AG04449 (cell line): Measurements from ENCODE around the gene CRYZ.

ENCODE experiments used
- CTCF ChIA-PET: fragments of 350-600 bp; formaldehyde crosslinking; extraction: SDS; loops from one replicate; lab custom pipeline; 2021; ENCODE audit warnings: antibody characterized with exemption; lab: Yijun Ruan, JAX
- POLR2A ChIA-PET: fragments of 400-600, 350-600 bp; formaldehyde crosslinking; extraction: SDS; loops from one replicate; lab custom pipeline; 2020; ENCODE audit warnings: antibody characterized with exemption, inconsistent platforms; lab: Yijun Ruan, JAX
- DNase-seq: peaks from one replicate; pipeline ENCODE4 v3.0.0-alpha.2; 2010; ENCODE audit warnings: low read depth, low spot score
- H3K4me3 ChIP-seq: 2 replicates; pipeline ENCODE4 v1.5.1; 2011; ENCODE audit warnings: low read depth, mild to moderate bottlenecking, control low read depth, low read length
- TF ChIP-seq, protein P1 (sequence below): IDR thresholded peaks from one replicate; pipeline ENCODE4 v1.5.1; 2011; ENCODE audit warnings: mild to moderate bottlenecking, moderate library complexity, low read length, control low read depth, inconsistent platforms; ENCODE audit not compliant: insufficient read depth; ENCODE audit errors: missing control alignments

Gene CRYZ

DNA sequence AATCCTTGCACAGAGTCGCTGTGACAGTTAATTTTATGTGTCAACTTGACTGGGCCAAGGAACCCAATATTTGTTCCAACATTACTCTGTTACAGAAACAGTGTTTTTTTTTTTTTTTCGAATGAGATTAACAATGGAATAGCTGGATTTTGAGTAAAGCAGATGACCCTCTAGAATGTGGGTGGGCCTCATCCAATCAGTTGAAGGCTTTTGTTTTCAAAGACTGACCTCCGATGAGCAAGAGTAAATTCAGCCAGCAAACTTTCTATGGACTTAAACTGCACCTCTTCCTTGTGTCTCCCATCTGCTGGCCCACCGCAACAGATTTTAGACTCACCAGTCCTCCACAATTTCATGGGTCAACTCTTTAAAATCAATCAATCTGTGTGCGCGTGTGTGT, 17.0 kb downstream of the CRYZ start:
- TF ChIP-seq, protein P1, sequence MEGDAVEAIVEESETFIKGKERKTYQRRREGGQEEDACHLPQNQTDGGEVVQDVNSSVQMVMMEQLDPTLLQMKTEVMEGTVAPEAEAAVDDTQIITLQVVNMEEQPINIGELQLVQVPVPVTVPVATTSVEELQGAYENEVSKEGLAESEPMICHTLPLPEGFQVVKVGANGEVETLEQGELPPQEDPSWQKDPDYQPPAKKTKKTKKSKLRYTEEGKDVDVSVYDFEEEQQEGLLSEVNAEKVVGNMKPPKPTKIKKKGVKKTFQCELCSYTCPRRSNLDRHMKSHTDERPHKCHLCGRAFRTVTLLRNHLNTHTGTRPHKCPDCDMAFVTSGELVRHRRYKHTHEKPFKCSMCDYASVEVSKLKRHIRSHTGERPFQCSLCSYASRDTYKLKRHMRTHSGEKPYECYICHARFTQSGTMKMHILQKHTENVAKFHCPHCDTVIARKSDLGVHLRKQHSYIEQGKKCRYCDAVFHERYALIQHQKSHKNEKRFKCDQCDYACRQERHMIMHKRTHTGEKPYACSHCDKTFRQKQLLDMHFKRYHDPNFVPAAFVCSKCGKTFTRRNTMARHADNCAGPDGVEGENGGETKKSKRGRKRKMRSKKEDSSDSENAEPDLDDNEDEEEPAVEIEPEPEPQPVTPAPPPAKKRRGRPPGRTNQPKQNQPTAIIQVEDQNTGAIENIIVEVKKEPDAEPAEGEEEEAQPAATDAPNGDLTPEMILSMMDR: no peak
- H3K4me3 ChIP-seq: no peak overlapping the region
- ChIA-PET CTCF (interaction anchor here (1.1 kb wide), 1 partner anchor 18 kb away, joined by 4 read pairs; no protein-coding TSS in a partner anchor), POLR2A (no interaction called here)
- DNase-seq: no peak

GRCh38 chr1:74715236-74715502, 17.7 kb downstream of the CRYZ start:
- ChIA-PET CTCF (interaction anchor here (1.1 kb wide), 1 partner anchor 19 kb away, joined by 4 read pairs; no protein-coding TSS in a partner anchor), POLR2A (interaction anchor here (1.5 kb wide), 1 partner anchor 11 kb away, joined by 3 read pairs; no protein-coding TSS in a partner anchor)
- TF ChIP-seq, protein P1: no peak
- H3K4me3 ChIP-seq: no peak overlapping the region
- no peak for DNase-seq

DNA sequence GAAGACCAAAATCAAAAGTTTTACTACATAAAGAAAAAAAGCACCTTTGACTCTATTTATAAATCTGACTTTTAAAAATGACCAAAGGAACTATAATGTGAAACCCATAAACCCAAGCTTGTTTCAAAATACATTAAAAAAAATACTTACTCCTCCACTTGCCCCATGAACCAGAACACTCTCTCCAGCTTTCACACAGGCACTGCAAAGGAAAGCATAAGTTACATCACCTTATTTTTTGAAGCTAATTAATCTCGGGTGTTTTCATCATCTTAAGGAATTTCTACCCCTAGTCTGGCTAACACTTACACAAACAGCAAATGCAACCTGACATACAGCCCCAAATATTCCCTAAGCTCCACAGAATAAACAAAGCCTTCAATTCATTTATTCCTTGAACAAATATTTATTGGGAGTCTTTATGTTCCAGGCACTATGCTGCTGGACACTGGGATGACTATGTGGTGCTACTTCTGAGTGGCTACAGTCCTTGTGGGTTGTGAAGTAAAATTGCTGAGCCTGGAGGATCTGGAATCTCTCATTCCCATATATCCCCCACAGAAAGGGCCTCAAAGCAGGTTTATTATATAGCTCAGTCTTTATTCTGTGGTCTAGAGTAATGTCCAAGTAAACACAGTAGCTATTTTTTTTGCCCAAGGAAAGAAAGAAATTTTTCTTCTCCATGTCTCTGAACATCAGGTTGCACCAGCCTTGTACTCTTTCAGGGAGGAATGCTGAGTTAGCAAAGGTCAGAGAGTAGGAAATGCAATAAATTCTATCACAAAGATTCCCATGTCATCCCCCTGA, 18.2 kb downstream of the CRYZ start:
- ChIA-PET POLR2A (interaction anchor here (1.5 kb wide), 1 partner anchor 11 kb away, joined by 3 read pairs; no protein-coding TSS in a partner anchor), CTCF (interaction anchor here (1.1 kb wide), 1 partner anchor 19 kb away, joined by 4 read pairs; no protein-coding TSS in a partner anchor)
- no peak overlapping the region for H3K4me3 ChIP-seq
- no peak for DNase-seq
- TF ChIP-seq, protein P1: no peak

DNA sequence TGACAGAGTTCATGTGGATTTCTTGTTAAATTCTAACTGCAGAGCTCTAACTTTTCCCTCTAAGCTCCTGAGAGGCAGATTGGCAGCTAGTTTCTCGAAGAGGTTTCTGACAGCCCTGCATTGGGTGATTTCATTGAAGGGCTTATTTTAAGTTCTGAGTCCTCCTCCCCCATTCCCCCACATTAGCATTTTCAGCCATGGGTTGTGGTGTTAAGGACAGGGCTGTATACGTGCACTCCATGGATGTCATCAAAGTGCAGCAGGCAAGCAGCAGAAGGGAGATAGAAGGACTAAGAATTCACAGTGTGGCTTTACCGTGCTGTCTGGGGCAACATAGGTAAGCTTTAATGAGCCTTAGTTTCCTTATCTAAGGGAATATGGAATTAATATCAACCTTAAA, 19.0 kb downstream of the CRYZ start:
- TF ChIP-seq, protein P1: no peak
- no peak overlapping the region for H3K4me3 ChIP-seq
- POLR2A ChIA-PET: interaction anchor here (1.5 kb wide), 1 partner anchor 12 kb away, joined by 3 read pairs; no protein-coding TSS in a partner anchor
- no peak for DNase-seq
- CTCF ChIA-PET: interaction anchor here (1.1 to 1.4 kb wide), 2 partner anchors 18 to 245 kb away, joined by 3 to 4 read pairs; no protein-coding TSS in a partner anchor

DNA sequence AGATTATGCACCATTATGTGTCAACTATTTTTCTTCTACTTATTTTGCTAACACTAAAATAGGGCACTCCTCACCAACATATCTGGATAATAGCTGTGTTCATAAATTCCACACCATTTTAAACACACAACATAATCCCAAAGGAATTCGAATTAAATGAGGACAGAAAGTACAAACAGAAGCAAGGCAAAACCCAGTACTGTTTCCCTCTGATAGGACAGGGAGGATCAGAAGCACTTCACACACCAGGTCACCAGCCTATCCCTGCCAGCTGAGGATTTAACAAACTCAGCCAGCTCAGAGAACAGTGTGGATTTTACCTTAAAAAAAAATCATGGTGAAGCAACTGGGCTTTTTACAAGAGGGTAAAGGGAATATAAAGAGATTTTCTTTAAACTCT, 20.0 kb downstream of the CRYZ start:
- DNase-seq: no peak
- TF ChIP-seq, protein P1: no peak
- CTCF ChIA-PET: interaction anchor here (0.9 to 1.4 kb wide), 4 partner anchors 17 to 244 kb away, joined by 3 to 4 read pairs (median 4); no protein-coding TSS in a partner anchor
- H3K4me3 ChIP-seq: no peak overlapping the region
- POLR2A ChIA-PET: no interaction called here
